ENCODE data around the gene CDK17. TPM values are rescaled to one million over a fixed set of nuclear protein-coding genes. Genes with fewer than 3 reads are reported as not detected.

The CDK17 gene
- total and polyA plus RNA-seq, 2 of the 8 experiments (the other 6 are each of a cell fraction or from before 2014, with no cell fraction given) = 5.8 to 20.0 TPM

DNA sequence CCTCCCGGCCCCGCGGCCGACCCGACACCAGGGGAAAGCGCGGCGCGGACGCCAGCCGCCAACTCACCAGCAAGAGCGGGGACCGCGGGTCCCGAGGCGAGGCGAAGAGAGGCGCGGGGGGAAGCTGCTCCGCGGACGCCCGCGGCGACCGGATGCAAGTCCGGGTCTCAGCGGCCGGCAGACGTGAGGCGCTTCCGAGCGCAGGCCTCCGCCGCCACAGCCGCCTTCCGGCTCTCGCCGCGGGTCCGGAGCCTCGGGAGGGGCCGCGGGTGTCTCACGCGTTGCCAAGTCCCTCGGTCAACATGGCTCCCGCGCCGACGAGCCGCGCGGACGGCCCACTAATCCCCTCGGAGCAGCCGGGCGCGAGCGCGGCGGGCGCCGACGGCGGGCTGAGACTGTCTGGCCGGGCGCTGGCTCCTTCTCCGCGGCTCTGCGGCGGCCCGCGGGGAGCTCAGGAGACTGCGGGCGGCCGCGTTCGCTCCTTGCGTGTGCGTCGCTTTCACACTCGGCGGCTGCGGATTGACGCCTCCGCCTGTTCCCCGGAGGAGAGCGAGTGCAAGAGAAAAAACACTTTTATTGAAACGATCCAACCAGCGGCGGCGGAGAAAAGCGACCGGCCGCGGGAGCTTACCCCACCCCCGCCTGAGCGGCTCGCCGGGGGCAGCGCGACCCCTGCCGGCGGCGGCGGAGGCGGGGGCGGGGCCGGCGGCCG is at the start of gene CDK17 (continued):
- no peak for TF ChIP-seq RNF2 (IDR thresholded peaks at IDR 0.05; ENCODE audit: borderline replicate concordance, low read depth, low read length, missing control alignments, poor library complexity, severe bottlenecking)
